Natural killer cell (primary cell): ENCODE data around the gene ERMP1. TPM values are rescaled to one million over a fixed set of nuclear protein-coding genes. Genes with fewer than 3 reads are reported as not detected.

Experiments
- ATAC-seq, 3 donors: fragments of 150-1000 bp in 2 of 3; fragments of 200-7000 bp in 1 of 3; cut with Tn5 transposase; 1 replicate in 1 of 3; 2 replicates in 2 of 3; pipeline ENCODE4 v1.10.0; 2021; ENCODE audit warnings: mild to moderate bottlenecking in 2 of 3, moderate library complexity in 2 of 3
- DNase-seq, 2 donors: peaks; one replicate each; pipeline versions ENCODE4 v3.0.0 to v3.0.0-alpha.2; 2013 to 2021; ENCODE audit warnings: mixed read lengths in 1 of 2
- H3K27ac ChIP-seq: one replicate; pipeline ENCODE4 v1.5.1; 2013; ENCODE audit warnings: mild to moderate bottlenecking, low read length
- H3K27me3 ChIP-seq: one replicate; pipeline ENCODE4 v1.6.1; 2013; ENCODE audit warnings: low read length; ENCODE audit not compliant: control insufficient read depth, insufficient read depth
- H3K36me3 ChIP-seq: one replicate; pipeline ENCODE4 v1.6.1; 2013; ENCODE audit warnings: low read length; ENCODE audit not compliant: control insufficient read depth, insufficient read depth
- H3K4me1 ChIP-seq: one replicate; pipeline ENCODE4 v1.6.1; 2013; ENCODE audit warnings: low read length; ENCODE audit not compliant: control insufficient read depth, insufficient read depth
- H3K4me3 ChIP-seq: one replicate; pipeline ENCODE4 v1.5.1; 2013; ENCODE audit warnings: low read length
- H3K9me3 ChIP-seq: one replicate; pipeline ENCODE4 v1.6.1; 2013; ENCODE audit warnings: low read length; ENCODE audit not compliant: control insufficient read depth, insufficient read depth
- H3K27ac Mint-ChIP-seq, 2 donors: one replicate each; pipeline ENCODE4 v1.8.0; 2022; ENCODE audit warnings: mild to moderate bottlenecking in 2 of 2, mixed read lengths in 2 of 2, moderate library complexity in 1 of 2
- H3K27me3 Mint-ChIP-seq, 2 donors: one replicate each; pipeline ENCODE4 v1.8.0; 2022; ENCODE audit warnings: low read depth in 2 of 2, mixed read lengths in 2 of 2
- H3K36me3 Mint-ChIP-seq: one replicate; pipeline ENCODE4 v1.8.0; 2022; ENCODE audit warnings: mixed read lengths
- H3K4me1 Mint-ChIP-seq, 2 donors: one replicate each; pipeline ENCODE4 v1.8.0; 2022; ENCODE audit warnings: mixed read lengths in 2 of 2
- H3K4me3 Mint-ChIP-seq: one replicate; pipeline ENCODE4 v1.8.0; 2022; ENCODE audit warnings: mild to moderate bottlenecking, moderate library complexity, mixed read lengths
- H3K9me3 Mint-ChIP-seq, 2 donors: one replicate each; pipeline ENCODE4 v1.8.0; 2022; ENCODE audit warnings: mixed read lengths in 2 of 2
- WGBS: methylation state at CpG from one replicate; pipeline ENCODE4 v1.1.7; 2013; ENCODE audit warnings: missing lambda C conversion rate; ENCODE audit not compliant: insufficient coverage; 5-methylcytosine and 5-hydroxymethylcytosine counted together
- intact Hi-C: fragments of 100-400 bp; cut with micrococcal nuclease; formaldehyde crosslinking; loops from one replicate; pipeline ENCODE4 v1.14.2; 2022
- total RNA-seq, 4 donors: library from RNA; stranded (reverse); fragments of 120-200 nt in 1 of 4; gene quantifications; one replicate each; pipeline versions ENCODE4 v1.2.3 to v1.2.4, GENCODE V29; 2013 to 2022
- TF ChIP-seq, protein P1 (sequence below): fragments of 200-600 bp; IDR thresholded peaks from one replicate; pipeline ENCODE4 v1.8.0; 2022; ENCODE audit warnings: antibody characterized with exemption

Gene ERMP1
- total RNA-seq, 3 donors from 2014 or later (not counting 1 experiment from before 2014, with no cell fraction given): 24.7 to 52.0 (median 29.3) TPM

DNA sequence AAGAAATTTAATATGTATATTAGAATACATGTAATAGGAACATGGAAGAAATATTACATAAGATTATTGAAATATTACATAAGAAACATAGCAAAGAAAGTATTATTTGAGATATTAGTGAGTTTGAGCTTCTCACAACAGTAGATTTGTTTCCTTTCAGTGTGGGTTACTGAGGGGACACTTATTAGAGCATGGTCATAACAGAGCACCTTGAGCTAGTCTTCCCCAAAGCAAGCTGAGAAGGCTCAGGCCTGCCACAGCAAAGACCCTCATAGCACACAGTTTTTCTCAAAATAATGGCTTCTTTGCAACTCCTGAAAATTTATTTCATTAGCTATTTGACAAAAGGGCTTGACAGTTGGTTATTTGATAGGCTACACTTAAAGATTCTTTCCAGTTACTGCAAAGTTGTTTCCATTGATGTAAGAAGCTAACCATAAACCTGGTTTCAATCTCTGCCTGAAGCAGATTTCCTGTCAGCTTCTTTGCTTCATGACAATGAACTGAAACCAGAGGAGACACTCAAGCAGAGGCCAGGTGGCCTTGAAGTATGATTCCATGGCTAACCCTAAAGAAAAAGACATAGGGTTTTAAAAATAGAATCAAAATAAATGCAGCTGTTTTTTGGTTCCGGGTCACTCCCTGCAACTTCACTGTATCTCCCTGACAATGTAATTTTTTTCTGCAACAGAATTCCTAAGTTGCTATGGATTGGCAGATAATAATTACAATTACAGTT, 68.6 kb downstream of the ERMP1 start:
- TF ChIP-seq, protein P1, sequence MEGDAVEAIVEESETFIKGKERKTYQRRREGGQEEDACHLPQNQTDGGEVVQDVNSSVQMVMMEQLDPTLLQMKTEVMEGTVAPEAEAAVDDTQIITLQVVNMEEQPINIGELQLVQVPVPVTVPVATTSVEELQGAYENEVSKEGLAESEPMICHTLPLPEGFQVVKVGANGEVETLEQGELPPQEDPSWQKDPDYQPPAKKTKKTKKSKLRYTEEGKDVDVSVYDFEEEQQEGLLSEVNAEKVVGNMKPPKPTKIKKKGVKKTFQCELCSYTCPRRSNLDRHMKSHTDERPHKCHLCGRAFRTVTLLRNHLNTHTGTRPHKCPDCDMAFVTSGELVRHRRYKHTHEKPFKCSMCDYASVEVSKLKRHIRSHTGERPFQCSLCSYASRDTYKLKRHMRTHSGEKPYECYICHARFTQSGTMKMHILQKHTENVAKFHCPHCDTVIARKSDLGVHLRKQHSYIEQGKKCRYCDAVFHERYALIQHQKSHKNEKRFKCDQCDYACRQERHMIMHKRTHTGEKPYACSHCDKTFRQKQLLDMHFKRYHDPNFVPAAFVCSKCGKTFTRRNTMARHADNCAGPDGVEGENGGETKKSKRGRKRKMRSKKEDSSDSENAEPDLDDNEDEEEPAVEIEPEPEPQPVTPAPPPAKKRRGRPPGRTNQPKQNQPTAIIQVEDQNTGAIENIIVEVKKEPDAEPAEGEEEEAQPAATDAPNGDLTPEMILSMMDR: no peak
- Mint-ChIP-seq H3K36me3 (peaks cover 8% of the 10 kb centered on the region), H3K4me1 (peaks cover 7 to 10% of the 10 kb centered on the region in 2 donors), H3K4me3 (no peak overlapping the region), H3K9me3 (no peaks in the 10 kb centered on the region), H3K27me3 (no peaks in the 10 kb centered on the region), H3K27ac (peak overlapping the region; percentile 12 to 16)
- Histone ChIP-seq H3K9me3 (no peaks in the 10 kb centered on the region), H3K27me3 (no peaks in the 10 kb centered on the region), H3K27ac (no peak overlapping the region), H3K4me1 (no peaks in the 10 kb centered on the region), H3K4me3 (no peak overlapping the region), H3K36me3 (peaks cover 63% of the 10 kb centered on the region)
- DNase-seq (no peak), ATAC-seq (no peak)
- WGBS: 83% methylated on average over 1 of the region's 1 CpG
- intact Hi-C loops: no loop called here

DNA sequence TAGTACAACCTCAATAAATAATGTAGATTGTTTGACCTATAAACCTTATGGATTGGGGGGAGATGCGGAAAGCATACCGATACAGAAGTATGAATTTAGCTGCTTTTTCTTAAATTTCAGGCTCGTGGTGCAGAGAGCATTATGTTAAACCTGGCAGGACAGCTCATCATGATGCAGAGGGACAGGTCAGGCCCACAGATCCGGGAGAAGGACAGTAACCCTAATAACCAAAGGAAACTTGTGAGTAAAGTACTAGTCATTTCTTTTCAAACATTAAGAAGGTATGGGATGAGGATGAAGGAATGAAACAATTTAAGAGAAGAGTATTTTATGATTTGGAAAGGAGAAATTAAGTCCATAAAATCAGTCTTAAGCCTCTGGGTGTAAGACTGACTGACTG, 70.5 kb downstream of the ERMP1 start:
- Mint-ChIP-seq H3K27ac (no peak overlapping the region), H3K36me3 (peaks cover 8% of the 10 kb centered on the region), H3K9me3 (no peaks in the 10 kb centered on the region), H3K4me1 (peaks cover 0 to 5% of the 10 kb centered on the region in 2 donors), H3K4me3 (no peak overlapping the region), H3K27me3 (no peaks in the 10 kb centered on the region)
- ATAC-seq: no peak
- DNase-seq: no peak
- H3K4me1 ChIP-seq: no peaks in the 10 kb centered on the region
- H3K27ac ChIP-seq: no peak overlapping the region
- peaks cover 69% of the 10 kb centered on the region for H3K36me3 ChIP-seq
- no peaks in the 10 kb centered on the region for H3K9me3 ChIP-seq
- TF ChIP-seq, protein P1: no peak
- H3K4me3 ChIP-seq: no peak overlapping the region
- WGBS: 100% methylated on average over 4 of the region's 4 CpGs
- intact Hi-C loops: no loop called here
- no peaks in the 10 kb centered on the region for H3K27me3 ChIP-seq

DNA sequence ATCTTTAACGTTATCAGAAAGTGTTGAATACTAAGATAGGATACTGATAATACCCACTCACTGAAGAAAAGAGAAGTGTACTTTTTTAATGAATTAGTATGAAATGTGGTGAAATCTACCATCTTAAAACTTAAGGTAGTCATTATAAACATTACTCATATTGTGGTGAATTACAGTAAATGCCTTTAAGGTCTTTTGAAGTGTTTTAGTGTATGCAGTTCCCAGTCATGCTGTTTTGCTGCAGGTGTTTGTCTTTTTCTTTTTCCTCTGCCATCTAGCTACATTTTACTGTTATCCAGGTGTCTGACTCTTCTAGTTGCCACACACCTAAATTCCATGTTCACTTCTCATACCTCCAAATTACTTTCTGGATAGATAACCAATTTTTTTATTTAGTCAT, 72.6 kb downstream of the ERMP1 start:
- peaks cover 65% of the 10 kb centered on the region for H3K36me3 ChIP-seq
- no peaks in the 10 kb centered on the region for H3K4me1 ChIP-seq
- H3K4me3 ChIP-seq: no peak overlapping the region
- H3K27ac ChIP-seq: no peak overlapping the region
- ATAC-seq: no peak
- intact Hi-C loops: no loop called here
- no peaks in the 10 kb centered on the region for H3K27me3 ChIP-seq
- Mint-ChIP-seq H3K4me3 (no peak overlapping the region), H3K36me3 (no peaks in the 10 kb centered on the region), H3K27me3 (no peaks in the 10 kb centered on the region), H3K9me3 (no peaks in the 10 kb centered on the region), H3K27ac (no peak overlapping the region), H3K4me1 (peaks cover 0 to 5% of the 10 kb centered on the region in 2 donors)
- no CpG with 5 or more reads among the region's 1 CpG for WGBS
- no peaks in the 10 kb centered on the region for H3K9me3 ChIP-seq
- no peak for DNase-seq
- TF ChIP-seq, protein P1: no peak

DNA sequence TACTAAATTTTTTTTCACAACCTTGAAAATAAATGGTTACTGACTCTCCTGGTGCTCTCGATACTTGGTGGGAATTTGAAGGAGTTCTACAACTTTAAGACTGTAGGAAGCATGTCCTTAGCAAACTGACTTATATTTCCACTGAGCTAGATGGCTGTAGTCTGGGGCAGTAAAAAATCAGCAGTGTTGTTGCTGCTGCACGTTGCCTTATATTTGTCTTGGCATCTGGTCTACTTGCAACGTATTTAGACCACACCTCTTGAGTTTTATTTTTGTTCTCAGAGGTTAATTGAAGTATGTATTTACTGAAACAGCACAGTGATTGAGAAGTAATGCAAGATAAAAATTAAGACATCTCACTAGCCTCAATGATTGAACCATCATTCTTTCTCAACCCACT, 76.3 kb downstream of the ERMP1 start:
- H3K4me3 ChIP-seq: no peak overlapping the region
- no peaks in the 10 kb centered on the region for H3K27me3 ChIP-seq
- intact Hi-C loops: no loop called here
- Mint-ChIP-seq H3K4me1 (no peaks in the 10 kb centered on the region), H3K27ac (no peak overlapping the region), H3K4me3 (no peak overlapping the region), H3K27me3 (no peaks in the 10 kb centered on the region), H3K36me3 (no peaks in the 10 kb centered on the region), H3K9me3 (no peaks in the 10 kb centered on the region)
- peaks cover 38% of the 10 kb centered on the region for H3K36me3 ChIP-seq
- no peak for ATAC-seq
- TF ChIP-seq, protein P1: no peak
- no peaks in the 10 kb centered on the region for H3K4me1 ChIP-seq
- H3K9me3 ChIP-seq: no peaks in the 10 kb centered on the region
- no peak overlapping the region for H3K27ac ChIP-seq
- no peak for DNase-seq
- WGBS: 100% methylated on average over 2 of the region's 3 CpGs
